Measurements from ENCODE around the gene ANKRD36B.
"Not testable (repeated sequence)": the region's sequence is repeated elsewhere in the genome, so short reads cannot be mapped to it uniquely, and the experiment has no call there.

Gene ANKRD36B

GRCh38 chr2:97549058-97549457 is 40.6 kb downstream of the ANKRD36B start:
- not testable (repeated sequence) for DNase-seq (ENCODE audit: low spot score)

- not testable (repeated sequence) for DNase-seq (ENCODE audit: low spot score)
Observed at GRCh38 chr2:97548536-97548935, 41.1 kb downstream of the ANKRD36B start.

- DNase-seq (ENCODE audit: low spot score): no peak
Observed at GRCh38 chr2:97546711-97547110, 43.0 kb downstream of the ANKRD36B start.

GRCh38 chr2:97544911-97545310 is 44.8 kb downstream of the ANKRD36B start:
- not testable (repeated sequence) for DNase-seq (ENCODE audit: low spot score)

- not testable (repeated sequence) for DNase-seq (ENCODE audit: low spot score)
Observed at GRCh38 chr2:97525904-97526303, 63.8 kb downstream of the ANKRD36B start.

GRCh38 chr2:97523816-97524215 is 65.9 kb downstream of the ANKRD36B start:
- DNase-seq (ENCODE audit: low spot score): not testable (repeated sequence)

GRCh38 chr2:97522916-97523555 is 66.6 kb downstream of the ANKRD36B start:
- not testable (repeated sequence) for DNase-seq (ENCODE audit: low spot score)

GRCh38 chr2:97495651-97496050 is 94.0 kb downstream of the ANKRD36B start:
- not testable (repeated sequence) for DNase-seq (ENCODE audit: low spot score)

GRCh38 chr2:97490141-97490540 is 99.5 kb downstream of the ANKRD36B start:
- DNase-seq (ENCODE audit: low spot score): not testable (repeated sequence)
